Fibroblast of skin of left quadriceps (primary cell): ENCODE results near the gene PIM2.

Experiments used
- DNase-seq, 2 experiments: peaks; one replicate each; pipeline ENCODE4 v3.0.0-alpha.2; 2013; ENCODE audit warnings: low read depth in 2 of 2

The PIM2 gene

GRCh38 chrX:48918643-48919340 is at the start of gene PIM2:
PIM2 (minus strand) TSS chrX:48919024; CDS start chrX:48918834, 190 bp downstream.
- DNase-seq = peak in 1 of 2 experiments; percentile 35

- DNase-seq = no peak
Measured at GRCh38 chrX:48968377-48968776, 49.6 kb upstream of the PIM2 start.

DNA sequence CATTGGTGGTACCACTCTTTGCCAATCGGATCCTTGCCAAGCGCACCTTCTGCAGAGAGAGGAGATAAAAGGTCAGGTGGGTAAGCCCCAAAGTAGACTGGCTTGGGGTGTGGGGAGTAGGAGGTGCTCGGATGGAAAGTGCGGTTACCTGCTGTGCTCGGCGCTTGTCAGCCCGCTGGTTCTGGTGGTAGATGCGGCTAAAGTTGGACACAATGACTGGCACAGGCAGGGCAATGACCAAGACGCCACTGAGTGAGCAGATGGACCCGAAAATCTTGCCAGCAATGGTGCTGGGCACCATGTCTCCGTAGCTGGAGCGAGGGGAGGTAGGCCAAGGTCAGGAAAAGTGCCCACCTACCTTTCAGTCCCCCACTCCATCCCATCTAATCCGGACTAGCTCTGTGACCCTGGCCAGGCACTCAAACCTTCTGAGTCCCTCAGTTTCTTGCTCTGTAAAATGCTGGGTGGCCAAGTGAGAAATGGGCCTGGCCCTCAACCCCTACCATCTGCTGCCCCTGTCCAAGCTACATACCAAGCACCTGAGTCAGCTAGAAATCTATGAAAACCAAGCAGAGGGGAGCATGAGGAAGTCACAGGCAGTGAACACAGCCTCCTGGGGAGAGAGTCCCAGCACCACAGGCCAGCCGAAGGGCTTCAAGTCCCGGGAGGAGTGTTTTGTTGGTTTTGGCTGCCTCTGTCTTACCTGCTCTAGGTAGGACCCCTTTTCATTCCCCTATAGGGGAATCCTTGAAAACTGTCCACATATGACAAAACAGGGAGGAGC is 48.2 kb upstream of the PIM2 start:
- DNase-seq = no peak

DNA sequence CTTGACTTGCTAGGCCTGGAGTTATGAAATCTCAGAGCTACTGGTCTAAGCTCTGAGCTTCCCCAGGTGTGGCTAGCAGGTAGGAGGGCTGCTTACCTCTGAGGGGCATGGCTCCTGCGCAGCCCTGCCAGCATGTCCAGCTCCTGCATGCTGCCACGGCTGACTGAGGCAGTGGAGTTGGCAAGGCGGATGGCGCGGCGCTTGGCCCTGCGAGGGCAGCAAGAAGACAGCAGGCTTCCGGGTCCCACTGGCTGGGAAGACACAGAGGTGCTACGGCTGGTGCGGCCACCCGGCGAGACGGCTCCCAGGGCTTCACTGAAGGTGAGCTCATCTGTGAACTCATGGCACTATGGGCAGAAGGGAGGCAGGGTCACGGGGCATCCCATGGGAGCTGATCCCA is 47.1 kb upstream of the PIM2 start:
- DNase-seq = no peak

DNA sequence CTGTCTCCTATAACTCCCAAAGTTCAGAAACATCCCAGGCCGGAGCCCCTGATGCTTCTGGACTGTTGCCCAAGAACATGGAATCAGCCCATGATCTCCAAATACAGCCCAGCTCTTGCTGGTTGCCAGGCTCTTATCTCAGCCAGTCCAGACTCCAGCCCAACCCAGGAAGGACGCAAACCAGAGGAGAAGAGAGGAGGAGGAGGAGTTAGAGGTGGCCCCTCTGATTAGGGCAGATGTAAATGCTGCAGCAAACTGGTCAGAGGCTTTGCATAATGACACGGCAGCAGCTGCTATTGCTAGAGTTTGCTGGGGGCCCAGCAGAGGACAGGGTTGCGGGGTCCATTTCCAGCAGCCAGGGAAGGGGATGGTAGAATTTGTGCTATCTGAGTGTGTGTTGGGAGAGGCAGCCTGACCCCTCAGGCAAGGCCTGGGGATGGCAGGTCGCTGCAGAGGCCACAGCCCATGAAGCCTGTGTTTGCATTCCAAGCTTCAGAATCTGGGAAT is 42.8 kb upstream of the PIM2 start:
- no peak for DNase-seq

- DNase-seq = no peak
Measured at GRCh38 chrX:48960291-48960690, 41.5 kb upstream of the PIM2 start.

- DNase-seq = no peak
Measured at GRCh38 chrX:48958635-48959094, 39.8 kb upstream of the PIM2 start.

GRCh38 chrX:48957827-48958634 is 39.2 kb upstream of the PIM2 start:
- DNase-seq = peak; percentile 96

DNA sequence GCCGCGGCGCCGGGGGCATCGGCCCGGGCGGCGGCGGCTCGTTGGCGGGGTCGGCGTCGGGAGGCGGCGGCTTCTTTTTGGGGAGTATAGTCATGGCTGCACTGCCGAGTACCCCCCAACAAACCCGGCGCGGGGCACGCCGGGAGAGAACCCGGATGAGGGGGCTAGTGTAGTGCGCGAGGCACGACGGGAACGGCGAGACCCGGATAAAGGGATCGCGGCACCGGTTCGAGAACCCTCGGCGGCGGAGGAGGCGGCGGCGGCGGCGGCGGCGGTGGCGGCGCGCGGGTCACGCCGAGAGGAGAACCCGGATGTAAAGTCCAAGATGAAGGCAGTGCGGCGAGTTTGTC is 38.6 kb upstream of the PIM2 start, which contains the start of gene OTUD5:
TSS of gene OTUD5 (minus strand) at position 131 of the 350 bp plus-strand sequence. CDS start at position 94, 37 bp downstream.
- peak in 1 of 2 experiments; percentile 23 for DNase-seq

DNA sequence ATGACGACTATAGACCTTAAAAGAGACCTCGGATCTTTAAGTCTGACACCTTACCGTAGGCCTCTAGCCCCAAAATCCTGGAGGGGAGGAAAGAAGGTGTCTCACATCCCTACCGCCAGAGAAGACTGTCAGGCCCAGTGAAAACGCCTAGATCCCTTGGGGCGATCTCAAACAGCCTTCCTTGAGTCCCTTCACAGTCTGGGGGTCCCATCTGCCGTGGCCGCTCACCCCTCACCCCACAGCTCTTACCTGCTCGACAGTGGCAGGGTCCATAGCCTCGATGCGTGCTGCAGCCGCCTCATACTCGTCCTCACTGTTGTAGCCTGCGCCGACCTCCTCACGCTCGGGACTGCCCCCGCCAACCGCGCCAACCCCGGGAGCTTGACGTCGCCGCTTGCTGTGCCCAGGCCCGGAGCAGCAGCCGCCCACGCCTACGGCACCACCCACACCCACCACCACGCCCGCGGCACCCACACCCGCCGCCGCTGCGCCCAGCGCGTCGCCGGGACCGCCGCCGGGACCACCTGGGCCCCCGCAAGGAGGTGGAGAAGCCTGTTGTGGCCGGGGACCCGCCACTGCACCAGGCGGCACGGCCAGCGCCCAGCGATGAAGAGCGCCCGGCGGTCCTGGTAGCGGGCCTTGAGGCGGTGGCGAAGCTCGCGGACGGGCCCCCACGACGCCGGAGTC is 38.0 kb upstream of the PIM2 start:
- DNase-seq = no peak

DNA sequence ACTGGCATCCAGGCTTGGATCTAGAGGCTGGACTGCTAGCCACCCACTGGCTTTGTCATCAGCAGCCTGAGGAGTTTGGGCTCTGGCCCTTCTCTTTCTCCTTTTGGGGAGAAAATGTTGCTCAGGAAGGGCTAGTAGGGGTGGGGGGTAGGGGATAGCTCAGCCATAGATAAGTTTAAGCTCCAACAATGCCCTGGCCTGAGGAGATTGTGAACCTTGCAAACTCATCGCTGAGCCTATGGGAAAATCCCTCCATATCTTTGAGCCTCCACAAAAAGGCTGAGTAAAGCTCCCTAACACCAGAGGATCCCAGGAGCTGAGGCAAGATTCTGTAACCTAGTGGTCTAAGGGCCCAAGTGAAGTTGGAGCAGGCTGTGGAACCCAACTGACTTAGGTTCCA is 29.8 kb upstream of the PIM2 start:
- no peak for DNase-seq

- no peak for DNase-seq
Measured at GRCh38 chrX:48945517-48946348, 26.9 kb upstream of the PIM2 start.

DNA sequence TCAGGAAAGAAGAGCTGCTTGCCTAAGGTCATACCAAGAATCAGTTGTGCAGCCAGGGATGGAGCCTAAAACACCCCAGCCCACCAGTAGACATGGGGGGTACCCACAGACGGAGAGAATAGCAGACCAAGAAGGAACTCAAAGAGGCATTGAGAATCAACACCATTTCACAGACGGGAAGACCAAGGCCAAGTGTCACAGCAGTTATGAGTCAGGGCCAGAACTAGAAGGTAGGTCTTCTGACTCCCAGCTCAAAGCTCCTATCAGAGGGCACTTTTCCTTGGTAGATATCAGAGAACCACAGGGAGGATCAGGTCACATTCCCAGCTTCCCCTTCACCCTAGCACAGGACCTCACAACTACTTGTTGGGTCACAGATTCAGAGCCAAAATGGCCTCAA is 24.1 kb upstream of the PIM2 start:
- DNase-seq = no peak

DNA sequence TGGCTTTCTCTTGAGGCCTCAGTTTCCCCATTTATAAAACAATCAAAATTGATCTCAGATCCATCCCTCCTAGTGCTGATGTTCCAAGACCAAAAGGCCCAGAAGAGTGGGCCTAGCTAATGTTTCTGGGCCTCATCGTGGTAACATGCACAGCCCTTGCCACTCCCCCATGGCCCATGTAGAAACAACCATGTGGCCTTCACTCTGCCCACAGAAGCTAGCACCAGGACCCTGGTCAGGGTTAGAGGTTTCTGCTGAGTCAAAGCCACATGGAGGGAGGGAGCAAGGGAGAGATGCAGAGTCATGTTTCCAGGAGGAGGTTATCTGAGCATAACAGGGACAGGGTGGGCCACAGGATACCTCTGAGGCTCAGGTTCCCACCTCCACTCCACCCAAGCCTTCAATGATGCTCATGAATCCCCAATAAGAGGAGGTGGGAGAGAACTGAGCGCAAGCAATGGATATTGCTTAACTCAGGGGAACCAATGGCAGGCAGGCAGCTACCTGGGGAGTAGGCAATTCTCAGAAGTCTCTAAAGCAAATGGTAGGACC is 21.7 kb upstream of the PIM2 start:
- DNase-seq = no peak

DNA sequence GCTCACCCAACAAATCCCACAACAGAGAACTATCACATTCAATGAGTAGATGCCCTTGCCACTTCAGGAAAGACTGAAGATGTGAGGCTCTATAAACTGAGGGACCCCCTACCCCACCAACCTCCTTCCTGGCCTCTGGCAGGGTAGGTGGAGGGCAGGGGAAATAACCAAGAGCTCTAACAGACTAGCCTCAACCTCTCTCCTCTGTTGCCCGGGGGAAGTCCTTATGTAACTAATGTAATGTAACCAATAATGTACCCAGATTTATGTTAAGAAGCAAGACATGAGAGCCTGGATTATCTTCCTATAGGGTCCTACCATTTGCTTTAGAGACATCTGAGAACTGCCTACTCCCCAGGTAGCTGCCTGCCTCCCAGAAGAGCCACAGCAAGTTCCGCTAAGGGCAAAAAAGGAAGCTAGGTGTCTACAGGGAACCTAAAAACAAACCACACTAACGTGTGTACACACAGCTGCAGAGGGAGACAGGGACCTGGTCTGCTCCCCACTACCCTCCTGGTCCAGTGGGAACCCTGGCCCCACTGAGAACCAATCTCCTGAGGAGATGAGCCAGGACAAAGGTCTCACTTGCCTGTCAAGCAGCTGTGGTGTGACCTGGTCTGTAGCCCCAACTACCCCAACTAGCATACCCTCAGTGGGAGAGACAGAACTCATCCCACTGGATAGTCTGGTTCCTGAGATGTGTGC is 20.9 kb upstream of the PIM2 start:
- no peak for DNase-seq

DNA sequence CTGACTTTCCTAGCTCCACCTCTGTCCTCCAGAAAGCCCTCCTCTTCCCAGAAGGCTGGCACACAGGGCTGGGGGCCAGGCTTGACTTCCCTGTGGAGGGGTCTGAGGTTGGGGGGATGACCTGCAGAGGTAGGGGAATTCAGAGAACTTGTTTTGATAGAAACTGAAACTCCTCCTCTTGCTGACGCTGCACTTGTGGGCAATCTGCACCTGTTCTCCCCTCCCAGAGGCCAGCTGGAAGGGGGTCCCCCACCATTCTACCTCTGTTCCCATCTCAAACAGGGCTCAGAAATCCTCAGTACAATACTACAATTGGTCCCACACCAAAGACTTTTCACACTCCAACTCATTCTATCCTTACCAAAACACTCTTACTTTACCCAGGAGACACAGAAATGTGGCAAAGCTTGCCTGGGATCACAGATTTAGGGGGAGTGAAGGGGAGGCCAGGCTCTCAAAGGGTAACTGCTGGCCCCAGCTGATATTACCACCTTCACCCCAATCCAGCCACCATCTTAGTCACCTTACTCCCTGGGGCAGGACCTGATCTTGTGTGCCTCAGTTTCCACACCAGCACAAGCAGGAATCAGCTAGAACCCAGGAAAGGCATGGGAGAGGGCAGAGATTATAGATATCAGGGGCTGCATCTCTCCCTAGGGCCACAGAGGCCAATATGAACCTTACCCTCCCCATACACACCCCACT is 20.0 kb upstream of the PIM2 start:
- DNase-seq = no peak

DNA sequence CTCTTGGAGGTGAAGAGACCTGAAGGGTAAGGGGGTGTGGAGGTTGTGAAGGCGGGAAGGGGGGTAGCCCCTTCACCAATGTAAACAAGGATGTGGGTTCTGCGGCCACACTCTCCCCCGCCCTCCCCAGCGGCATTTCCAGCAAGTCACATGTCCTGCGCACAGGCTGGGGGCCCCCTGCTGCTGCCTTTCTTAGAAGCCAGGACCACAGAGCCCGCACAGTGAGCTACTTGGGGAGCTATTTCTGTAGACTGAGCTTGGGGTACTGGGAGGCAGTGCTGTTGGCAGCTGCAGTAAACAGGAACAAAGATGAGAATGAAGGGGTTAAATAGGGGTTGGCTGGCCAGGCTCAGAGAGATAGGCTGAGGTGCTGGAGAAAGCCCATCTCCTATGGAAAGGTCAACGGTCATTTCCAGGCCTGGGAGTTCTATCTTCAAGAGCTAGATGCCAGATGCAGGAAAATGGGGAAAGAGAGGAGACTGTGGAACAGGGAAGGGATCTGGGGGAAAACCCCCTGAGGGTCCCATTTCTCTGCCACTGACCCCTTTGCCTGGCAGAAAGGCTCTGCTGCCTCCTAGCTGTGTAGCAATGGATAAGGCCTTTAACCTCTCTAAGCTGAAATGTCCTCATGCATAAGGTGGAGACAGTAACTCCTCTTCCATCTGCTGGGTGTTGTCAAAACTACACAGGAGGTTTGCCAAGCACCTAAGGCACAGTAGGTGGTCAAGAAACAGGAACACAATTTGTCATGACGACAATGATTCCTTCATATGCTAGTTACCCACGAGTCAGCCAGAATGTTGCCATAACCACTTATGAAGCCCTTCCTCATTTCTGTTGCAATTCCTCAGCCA is 18.5 kb upstream of the PIM2 start:
- peak in 1 of 2 experiments; percentile 5 for DNase-seq

DNA sequence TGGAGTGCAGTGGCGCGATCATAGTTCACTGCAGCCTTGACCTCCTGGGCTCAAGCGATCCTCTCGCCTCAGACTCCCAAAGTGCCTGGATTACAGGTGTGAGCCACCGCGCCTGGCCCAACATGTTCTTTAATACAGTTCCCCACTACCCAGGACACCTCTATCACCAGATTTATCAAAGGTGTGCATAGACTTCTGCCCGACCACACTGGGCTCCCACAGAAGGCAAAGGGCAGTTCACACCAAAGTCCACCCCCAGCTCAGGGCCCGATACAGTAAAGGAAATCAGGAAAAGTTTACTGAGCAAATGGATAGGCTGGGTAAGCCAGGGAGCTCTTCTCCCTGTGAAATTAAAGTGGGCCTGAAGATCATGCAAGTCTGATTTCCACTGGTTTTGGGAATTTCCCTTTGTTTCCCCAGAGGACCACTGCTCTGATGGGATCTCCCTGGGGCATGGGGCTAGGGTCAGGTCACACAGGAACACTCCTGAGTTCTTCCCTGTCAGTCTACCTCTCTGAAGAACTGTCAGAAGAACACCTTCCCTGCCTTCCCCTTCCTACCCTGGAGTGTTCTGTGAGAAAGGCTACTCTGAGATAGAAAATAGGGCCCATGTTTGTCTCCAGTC is 17.7 kb upstream of the PIM2 start:
- no peak for DNase-seq
